Measurements from ENCODE around the gene PRRT2. TPM values are rescaled to one million over a fixed set of nuclear protein-coding genes. Genes with fewer than 3 reads are reported as not detected.

Gene PRRT2
- total and polyA plus RNA-seq, 2 experiments from 2014 or later: 13.3 to 16.6 TPM

GRCh38 chr16:29789775-29790182, 22.2 kb upstream of the PRRT2 start:
- H2AFZ ChIP-seq: peak overlapping the region; percentile 98
- peaks cover 42% of the 10 kb centered on the region for H3K79me2 ChIP-seq (replicated peaks; ENCODE audit: insufficient read depth)
- H3K9me2 ChIP-seq (ENCODE audit: insufficient read depth): no peaks in the 10 kb centered on the region
- peak overlapping the region; percentile 94 for H3K27ac ChIP-seq (ENCODE audit: low read depth)
- peak overlapping the region; percentile 99 for H3K4me3 Mint-ChIP-seq
- H3K27me3 Mint-ChIP-seq (ENCODE audit: insufficient read depth, low read depth, poor library complexity): peaks cover 19% of the 10 kb centered on the region
- H4K20me1 ChIP-seq (replicated peaks; ENCODE audit: insufficient read depth): peaks cover 30% of the 10 kb centered on the region
- H3K9me3 Mint-ChIP-seq: no peaks in the 10 kb centered on the region
- H3K4me2 ChIP-seq: peak overlapping the region; percentile 93
- peak overlapping the region; percentile 95 for H3K4me3 ChIP-seq
- H3K4me1 ChIP-seq (ENCODE audit: insufficient read depth): peaks cover 7% of the 10 kb centered on the region; the same call in 1 of the 2 replicates
- H3K36me3 ChIP-seq (ENCODE audit: insufficient read depth): no peaks in the 10 kb centered on the region
- peaks cover under 1% of the 10 kb centered on the region; the same call in 1 of the 2 replicates for H3K27me3 ChIP-seq (ENCODE audit: insufficient read depth)
- H3K4me1 Mint-ChIP-seq: peaks cover 21% of the 10 kb centered on the region
- DNase-seq (ENCODE audit: low spot score) (peak; percentile 27), ATAC-seq (peak; percentile 3)
- peaks cover 19% of the 10 kb centered on the region for H3K36me3 Mint-ChIP-seq (ENCODE audit: low read depth)
- H3K27ac Mint-ChIP-seq: peak overlapping the region; percentile 96
- H3F3A ChIP-seq (replicated peaks; ENCODE audit: low read depth): peaks cover 20% of the 10 kb centered on the region; the same call in 1 of the 2 replicates
- TF ChIP-seq EZH2phosphoT487 (IDR thresholded peaks at IDR 0.05; ENCODE audit: unreplicated experiment): no peak
- TF ChIP-seq JUNB (IDR thresholded peaks at IDR 0.05; ENCODE audit: unreplicated experiment): no peak
- TF ChIP-seq, protein P1, sequence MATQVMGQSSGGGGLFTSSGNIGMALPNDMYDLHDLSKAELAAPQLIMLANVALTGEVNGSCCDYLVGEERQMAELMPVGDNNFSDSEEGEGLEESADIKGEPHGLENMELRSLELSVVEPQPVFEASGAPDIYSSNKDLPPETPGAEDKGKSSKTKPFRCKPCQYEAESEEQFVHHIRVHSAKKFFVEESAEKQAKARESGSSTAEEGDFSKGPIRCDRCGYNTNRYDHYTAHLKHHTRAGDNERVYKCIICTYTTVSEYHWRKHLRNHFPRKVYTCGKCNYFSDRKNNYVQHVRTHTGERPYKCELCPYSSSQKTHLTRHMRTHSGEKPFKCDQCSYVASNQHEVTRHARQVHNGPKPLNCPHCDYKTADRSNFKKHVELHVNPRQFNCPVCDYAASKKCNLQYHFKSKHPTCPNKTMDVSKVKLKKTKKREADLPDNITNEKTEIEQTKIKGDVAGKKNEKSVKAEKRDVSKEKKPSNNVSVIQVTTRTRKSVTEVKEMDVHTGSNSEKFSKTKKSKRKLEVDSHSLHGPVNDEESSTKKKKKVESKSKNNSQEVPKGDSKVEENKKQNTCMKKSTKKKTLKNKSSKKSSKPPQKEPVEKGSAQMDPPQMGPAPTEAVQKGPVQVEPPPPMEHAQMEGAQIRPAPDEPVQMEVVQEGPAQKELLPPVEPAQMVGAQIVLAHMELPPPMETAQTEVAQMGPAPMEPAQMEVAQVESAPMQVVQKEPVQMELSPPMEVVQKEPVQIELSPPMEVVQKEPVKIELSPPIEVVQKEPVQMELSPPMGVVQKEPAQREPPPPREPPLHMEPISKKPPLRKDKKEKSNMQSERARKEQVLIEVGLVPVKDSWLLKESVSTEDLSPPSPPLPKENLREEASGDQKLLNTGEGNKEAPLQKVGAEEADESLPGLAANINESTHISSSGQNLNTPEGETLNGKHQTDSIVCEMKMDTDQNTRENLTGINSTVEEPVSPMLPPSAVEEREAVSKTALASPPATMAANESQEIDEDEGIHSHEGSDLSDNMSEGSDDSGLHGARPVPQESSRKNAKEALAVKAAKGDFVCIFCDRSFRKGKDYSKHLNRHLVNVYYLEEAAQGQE (IDR thresholded peaks at IDR 0.05; ENCODE audit: unreplicated experiment): no peak
- no peak for TF ChIP-seq ETS1 (IDR thresholded peaks at IDR 0.05)
- TF ChIP-seq EZH2 (IDR thresholded peaks at IDR 0.05; ENCODE audit: low read depth, unreplicated experiment): no peak
- TF ChIP-seq CREB1 (CRISPR knock-in tag; IDR thresholded peaks at IDR 0.05; ENCODE audit: low read depth): no peak
- TF ChIP-seq NANOG (IDR thresholded peaks at IDR 0.05; ENCODE audit: borderline replicate concordance): no peak
- no peak for TF ChIP-seq ZNF114 (CRISPR knock-in tag; IDR thresholded peaks at IDR 0.05)
- TF ChIP-seq ZNF462 (CRISPR knock-in tag; IDR thresholded peaks at IDR 0.05): no peak
- no peak for TF ChIP-seq STAT1 (IDR thresholded peaks at IDR 0.05; ENCODE audit: unreplicated experiment)
- no peak for TF ChIP-seq ZNF331 (CRISPR knock-in tag; IDR thresholded peaks at IDR 0.05; ENCODE audit: low read depth)
- no peak for TF ChIP-seq CTCF (conservative IDR thresholded peaks at IDR 0.05; ENCODE audit: low read depth in 2 of 2)
- no peak for TF ChIP-seq POLR2AphosphoS5 (IDR thresholded peaks at IDR 0.05; ENCODE audit: low read depth)

Data from GM23338 (cell line).